ENCODE data around the gene BRD7. TPM values are rescaled to one million over a fixed set of nuclear protein-coding genes. Genes with fewer than 3 reads are reported as not detected.

Gene BRD7
- total and polyA plus RNA-seq, 10 of the 15 experiments (the other 5 are each of a cell fraction or from before 2014, with no cell fraction given): 16.9 to 74.7 (median 52.0) TPM

GRCh38 chr16:50372611-50373344 lies 4.0 kb upstream of the BRD7 start:
- ChIA-PET RAD21 (ENCODE audit: unreplicated experiment) (interaction anchor here (1.9 kb wide), 1 partner anchor 433 kb away, joined by 7 read pairs; no protein-coding TSS in a partner anchor), CTCF (interaction anchor here (0.9 to 2.4 kb wide), 5 partner anchors 16 to 434 kb away, joined by 3 to 9 read pairs (median 7); partner anchors contain the start of gene CNEP1R1), SMC1A (ENCODE audit: uncharacterized antibody, unreplicated experiment) (interaction anchor here (0.7 to 2.4 kb wide), 3 partner anchors 157 to 434 kb away, joined by 3 to 7 read pairs (median 3); partner anchors contain the start of gene CNEP1R1), POLR2A (no interaction called here)
- H2AFZ ChIP-seq (ENCODE audit: control insufficient read depth, low read depth, low read length): no peak overlapping the region
- H3K27me3 ChIP-seq (replicated peaks in 1 of 2; ENCODE audit: control insufficient read depth in 2 of 2, insufficient read depth in 2 of 2, low read length in 1 of 2): no peaks in the 10 kb centered on the region
- no peak overlapping the region for H3K27ac ChIP-seq (ENCODE audit: control insufficient read depth, insufficient read depth)
- H4K20me1 ChIP-seq (ENCODE audit: control insufficient read depth, insufficient read depth): no peaks in the 10 kb centered on the region
- no peak for DNase-seq (ENCODE audit: low read depth, low spot score)
- no peaks in the 10 kb centered on the region for H3K36me3 ChIP-seq (ENCODE audit: control insufficient read depth in 2 of 2, insufficient read depth in 2 of 2, low read length in 1 of 2)
- H3K4me2 ChIP-seq (ENCODE audit: control insufficient read depth, insufficient read depth): no peak overlapping the region
- BruUV-seq (replicated peaks): no TSS peak
- in situ Hi-C loops (cut with MboI): no loop called here
- H3K9me3 ChIP-seq (replicated peaks; ENCODE audit: control insufficient read depth, insufficient read depth, low read length): no peaks in the 10 kb centered on the region; the same call in 2 of the 3 replicates
- intact Hi-C loops (cut with micrococcal nuclease; ENCODE audit: unreplicated experiment): loop anchor here (10.0 kb wide), 1 partner anchor 132 kb away; no protein-coding TSS in a partner anchor
- no peak overlapping the region for H3K4me3 ChIP-seq
- 49% methylated on average over 10 of the region's 10 CpGs for WGBS (ENCODE audit: insufficient coverage, insufficient replicate concordance, low lambda C conversion rate, missing lambda C conversion rate)
- ATAC-seq: no peak
- no peak for FAIRE-seq
- TF ChIP-seq SREBF2 (IDR thresholded peaks at IDR 0.05; ENCODE audit: low read length) (no peak), CUX1 (IDR thresholded peaks at IDR 0.05; ENCODE audit: insufficient replicate concordance, low read depth, low read length) (no peak), ATF7 (IDR thresholded peaks at IDR 0.05; ENCODE audit: low read depth) (no peak), KAT2A (conservative IDR thresholded peaks at IDR 0.05; ENCODE audit: control insufficient read depth, low read depth, low read length) (no peak), ZBED1 (IDR thresholded peaks at IDR 0.05; ENCODE audit: borderline replicate concordance) (no peak)
- no peak overlapping the region for H3K9ac ChIP-seq (ENCODE audit: control insufficient read depth, insufficient read depth, low read length)
- H3K4me1 ChIP-seq (ENCODE audit: control insufficient read depth, insufficient read depth, low read length): no peaks in the 10 kb centered on the region
- peaks cover 7% of the 10 kb centered on the region for H3K79me2 ChIP-seq (ENCODE audit: control insufficient read depth, insufficient read depth, low read length)

Data from GM12878 (cell line).